Embryonic facial prominence (tissue), 1 donor: ENCODE measurements around the gene KCNG2.

Experiments
- DNase-seq: peaks from one replicate; pipeline ENCODE4 v3.0.0-alpha.2; 2016; ENCODE audit errors: extremely low spot score

Gene KCNG2

GRCh38 chr18:79906706-79907105, 109.0 kb downstream of the KCNG2 start:
- DNase-seq = no peak

GRCh38 chr18:79910563-79911343, 113.0 kb downstream of the KCNG2 start:
- DNase-seq = no peak

GRCh38 chr18:79911344-79912270, 113.9 kb downstream of the KCNG2 start:
- no peak for DNase-seq

- no peak for DNase-seq
Observed at GRCh38 chr18:79912409-79912991, 114.8 kb downstream of the KCNG2 start.

- no peak for DNase-seq
Observed at GRCh38 chr18:79912994-79913831, 115.5 kb downstream of the KCNG2 start.

- no peak for DNase-seq
Observed at GRCh38 chr18:79914614-79915160, 116.9 kb downstream of the KCNG2 start.

- no peak for DNase-seq
Observed at GRCh38 chr18:79915161-79916127, 117.7 kb downstream of the KCNG2 start.

GRCh38 chr18:79916128-79916494, 118.4 kb downstream of the KCNG2 start:
- DNase-seq = no peak

- no peak for DNase-seq
Observed at GRCh38 chr18:79916546-79917168, 118.9 kb downstream of the KCNG2 start.

GRCh38 chr18:79917169-79917852, 119.6 kb downstream of the KCNG2 start:
- DNase-seq = no peak

GRCh38 chr18:79917853-79918614, 120.3 kb downstream of the KCNG2 start:
- DNase-seq = no peak

- DNase-seq = no peak
Observed at GRCh38 chr18:79918615-79919011, 120.9 kb downstream of the KCNG2 start.

- no peak for DNase-seq
Observed at GRCh38 chr18:79919089-79919488, 121.4 kb downstream of the KCNG2 start.

- no peak for DNase-seq
Observed at GRCh38 chr18:79921984-79922965, 124.5 kb downstream of the KCNG2 start.

GRCh38 chr18:79922971-79923411, 125.3 kb downstream of the KCNG2 start:
- DNase-seq = no peak

- DNase-seq = no peak
Observed at GRCh38 chr18:79923896-79924585, 126.3 kb downstream of the KCNG2 start.
